ENCODE results near the gene VPS26C. TPM values are rescaled to one million over a fixed set of nuclear protein-coding genes. Genes with fewer than 3 reads are reported as not detected.
A peak's percentile ranks its signal among the peaks of the same experiment; 100 is the strongest.

The VPS26C gene
- total and polyA plus RNA-seq, 10 of the 15 experiments (the other 5 are each of a cell fraction or from before 2014, with no cell fraction given): 32.5 to 65.1 (median 48.0) TPM

- TF ChIP-seq TCF7 (IDR thresholded peaks at IDR 0.05; ENCODE audit: borderline replicate concordance): no peak
- TF ChIP-seq KLF5 (IDR thresholded peaks at IDR 0.05; ENCODE audit: partially characterized antibody): no peak
These were observed 58.4 kb downstream of the VPS26C start (continued) for GRCh38 chr21:37208741-37209225.

GRCh38 chr21:37208056-37208721 lies 58.9 kb downstream of the VPS26C start:
- 3% methylated on average over 15 of the region's 15 CpGs for WGBS (ENCODE audit: insufficient coverage, insufficient replicate concordance, low lambda C conversion rate, missing lambda C conversion rate)
- H3K4me2 ChIP-seq (ENCODE audit: control insufficient read depth, insufficient read depth): peak overlapping the region; percentile 99
- peaks cover 0 to 2% of the 10 kb centered on the region in 2 experiments; a peak in 1 of 4 replicates for H3K36me3 ChIP-seq (ENCODE audit: control insufficient read depth in 2 of 2, insufficient read depth in 2 of 2, low read length in 1 of 2)
- peak; percentile 81 for FAIRE-seq
- no peaks in the 10 kb centered on the region for H4K20me1 ChIP-seq (ENCODE audit: control insufficient read depth, insufficient read depth)
- no TSS peak for BruUV-seq (replicated peaks)
- intact Hi-C loops (cut with micrococcal nuclease; ENCODE audit: unreplicated experiment) (loop anchor here (2.0 to 5.0 kb wide), 2 partner anchors 49 to 159 kb away; partner anchors contain the start of gene DYRK1A), in situ Hi-C loops (cut with MboI) (no loop called here)
- peak overlapping the region; percentile 96 for H3K27ac ChIP-seq (ENCODE audit: control insufficient read depth, insufficient read depth)
- no peaks in the 10 kb centered on the region for H3K27me3 ChIP-seq (replicated peaks in 1 of 2; ENCODE audit: control insufficient read depth in 2 of 2, insufficient read depth in 2 of 2, low read length in 1 of 2)
- H3K4me1 ChIP-seq (ENCODE audit: control insufficient read depth, insufficient read depth, low read length): peaks cover 40% of the 10 kb centered on the region
- CTCF ChIA-PET: interaction anchor here (0.8 to 2.2 kb wide), 11 partner anchors 9 to 293 kb away, joined by 3 to 9 read pairs (median 4); partner anchors contain the start of gene VPS26C
- peak overlapping the region; percentile 43 for H3K4me3 ChIP-seq
- H3K9ac ChIP-seq (ENCODE audit: control insufficient read depth, insufficient read depth, low read length): peak overlapping the region; percentile 86
- H3K79me2 ChIP-seq (ENCODE audit: control insufficient read depth, insufficient read depth, low read length): no peaks in the 10 kb centered on the region
- POLR2A ChIA-PET: interaction anchor here (0.7 to 2.4 kb wide), 11 partner anchors 12 to 200 kb away, joined by 3 to 12 read pairs (median 3); partner anchors contain the start of gene VPS26C
- RAD21 ChIA-PET (ENCODE audit: unreplicated experiment): interaction anchor here (0.9 to 2.3 kb wide), 13 partner anchors 8 to 161 kb away, joined by 3 to 13 read pairs (median 4); partner anchors contain the start of gene VPS26C
- H3K9me3 ChIP-seq (replicated peaks; ENCODE audit: control insufficient read depth, insufficient read depth, low read length): no peaks in the 10 kb centered on the region; the same call in 2 of the 3 replicates
- peak; percentile 79 for ATAC-seq
- SMC1A ChIA-PET (ENCODE audit: uncharacterized antibody, unreplicated experiment): interaction anchor here (0.7 to 3.7 kb wide), 15 partner anchors 12 to 349 kb away, joined by 3 to 15 read pairs (median 5); partner anchors contain the start of gene VPS26C
- peak; percentile 68 for DNase-seq (ENCODE audit: low read depth, low spot score)
- peak overlapping the region; percentile 87 for H2AFZ ChIP-seq (ENCODE audit: control insufficient read depth, low read depth, low read length)
- no peak for TF ChIP-seq ZBED1 (IDR thresholded peaks at IDR 0.05; ENCODE audit: borderline replicate concordance)
- TF ChIP-seq JUND (IDR thresholded peaks at IDR 0.05; ENCODE audit: low read depth, low read length): peak; percentile 40; the same call in 1 of the 2 replicates
- TF ChIP-seq FOXK2 (IDR thresholded peaks at IDR 0.05): no peak
- TF ChIP-seq KLF5 (IDR thresholded peaks at IDR 0.05; ENCODE audit: partially characterized antibody): peak; percentile 44
- no peak for TF ChIP-seq SREBF1 (IDR thresholded peaks at IDR 0.05; ENCODE audit: low read length)
- TF ChIP-seq EED (IDR thresholded peaks at IDR 0.05; ENCODE audit: low read depth): peak; percentile 42; the same call in 1 of the 2 replicates
- TF ChIP-seq GABPA (IDR thresholded peaks at IDR 0.05; ENCODE audit: low read depth): no peak
- TF ChIP-seq PKNOX1 (IDR thresholded peaks at IDR 0.05): peak; percentile 27; the same call in 1 of the 2 replicates
- 0 out of 2 replicates have a peak, but pooled peaks have one; percentile 19 for TF ChIP-seq PML (IDR thresholded peaks at IDR 0.05; ENCODE audit: low read length)
- 0 out of 2 replicates have a peak, but pooled peaks have one; percentile 28 for TF ChIP-seq CREM (IDR thresholded peaks at IDR 0.05; ENCODE audit: low read depth)
- 0 out of 2 replicates have a peak, but pooled peaks have one; percentile 33 for TF ChIP-seq NFIC (IDR thresholded peaks at IDR 0.05; ENCODE audit: low read depth, low read length)
- peak; percentile 68 for TF ChIP-seq POLR2A (IDR thresholded peaks at IDR 0.05; ENCODE audit: low read depth, low read length)
- peak; percentile 52 for TF ChIP-seq DPF2 (IDR thresholded peaks at IDR 0.05)
- TF ChIP-seq WRNIP1 (IDR thresholded peaks at IDR 0.05; ENCODE audit: borderline replicate concordance, low read depth, low read length): no peak
- TF ChIP-seq TAF1 (IDR thresholded peaks at IDR 0.05; ENCODE audit: borderline replicate concordance, low read depth, low read length): peak; percentile 44; the same call in 1 of the 2 replicates
- no peak for TF ChIP-seq HCFC1 (IDR thresholded peaks at IDR 0.05; ENCODE audit: low read length)
- peak; percentile 51 for TF ChIP-seq RUNX3 (IDR thresholded peaks at IDR 0.05; ENCODE audit: low read length)
- TF ChIP-seq RBBP5 (conservative IDR thresholded peaks at IDR 0.05): no peak
- TF ChIP-seq CREB1 (IDR thresholded peaks at IDR 0.05; ENCODE audit: low read depth): 0 out of 2 replicates have a peak, but pooled peaks have one; percentile 9
- no peak for TF ChIP-seq STAT3 (IDR thresholded peaks at IDR 0.05; ENCODE audit: low read depth, low read length)
- TF ChIP-seq TBL1XR1 (IDR thresholded peaks at IDR 0.05; ENCODE audit: low read depth, low read length): peak; percentile 52; the same call in 1 of the 2 replicates
